BJ (cell line): ENCODE results near the gene SUCLG1. TPM values are rescaled to one million over a fixed set of nuclear protein-coding genes. Genes with fewer than 3 reads are reported as not detected.

ENCODE experiments used
- CTCF ChIA-PET: fragments of 350-600 bp; formaldehyde crosslinking; extraction: SDS; loops from one replicate; lab custom pipeline; 2021; ENCODE audit warnings: antibody characterized with exemption, inconsistent platforms; lab: Yijun Ruan, JAX
- POLR2A ChIA-PET: fragments of 300-600 bp; sonication (Branson Sonifier 250); formaldehyde crosslinking; extraction: SDS; loops from one replicate; lab custom pipeline; 2021; ENCODE audit warnings: antibody characterized with exemption; lab: Charles Lee
- DNase-seq: peaks from one replicate; pipeline ENCODE4 v3.0.0-alpha.2; 2011; ENCODE audit warnings: low read depth
- H3K27me3 ChIP-seq: 2 replicates; pipeline ENCODE4 v1.6.0; 2011; ENCODE audit warnings: low read length; ENCODE audit not compliant: control insufficient read depth, insufficient read depth
- H3K36me3 ChIP-seq: 2 replicates; pipeline ENCODE4 v1.5.1; 2011; ENCODE audit warnings: low read length; ENCODE audit not compliant: control insufficient read depth, insufficient read depth
- H3K4me3 ChIP-seq: 2 replicates; pipeline ENCODE4 v1.5.1; 2011; ENCODE audit warnings: low read depth, mild to moderate bottlenecking, control low read depth, low read length
- polyA plus RNA-seq: library from polyadenylated mRNA; depleted of rRNA; stranded (reverse); fragments of >200 nt; gene quantifications from 2 replicates; pipeline ENCODE4 v1.2.3, GENCODE V29; 2011
- TF ChIP-seq, protein P1 (sequence below): IDR thresholded peaks from 2 replicates; pipeline ENCODE4 v1.5.1; 2011; ENCODE audit warnings: low read depth, mild to moderate bottlenecking, control low read depth, inconsistent platforms, low read length, moderate library complexity; ENCODE audit not compliant: insufficient read depth

SUCLG1 gene
- polyA plus RNA-seq, 1 experiment: 34.3 TPM

DNA sequence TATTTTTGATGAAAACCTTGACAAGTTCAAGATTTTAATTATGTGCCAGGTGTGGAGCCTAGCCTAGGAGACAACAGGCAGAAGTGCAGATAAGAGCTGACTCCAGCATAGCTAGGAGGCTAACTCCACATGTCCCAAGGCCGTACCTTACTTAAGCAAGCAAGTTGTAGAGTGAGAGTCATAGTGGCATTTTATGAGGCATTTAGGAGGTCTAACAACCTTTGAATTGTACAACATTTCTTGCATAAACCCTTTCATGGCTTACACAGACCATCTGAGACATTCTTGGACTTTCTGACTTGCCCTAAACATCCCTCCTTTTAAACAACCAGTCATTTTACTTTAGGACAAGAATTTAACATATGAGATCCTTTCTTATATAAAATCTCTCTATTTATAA lies 8.3 kb upstream of the SUCLG1 start:
- TF ChIP-seq, protein P1, sequence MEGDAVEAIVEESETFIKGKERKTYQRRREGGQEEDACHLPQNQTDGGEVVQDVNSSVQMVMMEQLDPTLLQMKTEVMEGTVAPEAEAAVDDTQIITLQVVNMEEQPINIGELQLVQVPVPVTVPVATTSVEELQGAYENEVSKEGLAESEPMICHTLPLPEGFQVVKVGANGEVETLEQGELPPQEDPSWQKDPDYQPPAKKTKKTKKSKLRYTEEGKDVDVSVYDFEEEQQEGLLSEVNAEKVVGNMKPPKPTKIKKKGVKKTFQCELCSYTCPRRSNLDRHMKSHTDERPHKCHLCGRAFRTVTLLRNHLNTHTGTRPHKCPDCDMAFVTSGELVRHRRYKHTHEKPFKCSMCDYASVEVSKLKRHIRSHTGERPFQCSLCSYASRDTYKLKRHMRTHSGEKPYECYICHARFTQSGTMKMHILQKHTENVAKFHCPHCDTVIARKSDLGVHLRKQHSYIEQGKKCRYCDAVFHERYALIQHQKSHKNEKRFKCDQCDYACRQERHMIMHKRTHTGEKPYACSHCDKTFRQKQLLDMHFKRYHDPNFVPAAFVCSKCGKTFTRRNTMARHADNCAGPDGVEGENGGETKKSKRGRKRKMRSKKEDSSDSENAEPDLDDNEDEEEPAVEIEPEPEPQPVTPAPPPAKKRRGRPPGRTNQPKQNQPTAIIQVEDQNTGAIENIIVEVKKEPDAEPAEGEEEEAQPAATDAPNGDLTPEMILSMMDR: no peak
- DNase-seq: no peak
- CTCF ChIA-PET: interaction anchor here (1.2 kb wide), 1 partner anchor 30 kb away, joined by 3 read pairs; no protein-coding TSS in a partner anchor
- no peak overlapping the region for H3K4me3 ChIP-seq
- POLR2A ChIA-PET: no interaction called here
- no peaks in the 10 kb centered on the region for H3K36me3 ChIP-seq
- no peaks in the 10 kb centered on the region for H3K27me3 ChIP-seq

DNA sequence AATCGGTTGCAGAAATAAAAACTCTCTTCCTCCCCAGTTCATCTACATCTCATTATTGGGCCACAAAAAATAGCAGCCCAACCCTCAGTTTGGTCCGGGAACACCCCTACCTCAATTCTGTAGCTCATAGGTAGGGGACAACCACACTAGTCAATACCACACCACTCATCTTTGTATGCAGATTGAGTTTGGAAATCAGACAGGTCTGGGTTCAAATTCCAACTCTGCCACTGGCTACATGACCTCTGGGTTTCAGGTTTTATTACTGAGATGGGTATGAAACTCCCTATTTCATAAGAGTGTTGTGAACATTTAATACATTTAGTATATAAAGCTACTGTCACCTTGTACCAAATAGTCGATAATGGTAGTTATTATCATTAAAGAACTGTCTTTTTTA lies 2.2 kb upstream of the SUCLG1 start:
- H3K4me3 ChIP-seq: no peak overlapping the region
- H3K27me3 ChIP-seq: no peaks in the 10 kb centered on the region
- TF ChIP-seq, protein P1: no peak
- CTCF ChIA-PET: interaction anchor here (1.2 kb wide), 1 partner anchor 14 kb away, joined by 3 read pairs; no protein-coding TSS in a partner anchor
- POLR2A ChIA-PET: no interaction called here
- no peak for DNase-seq
- H3K36me3 ChIP-seq: no peaks in the 10 kb centered on the region

DNA sequence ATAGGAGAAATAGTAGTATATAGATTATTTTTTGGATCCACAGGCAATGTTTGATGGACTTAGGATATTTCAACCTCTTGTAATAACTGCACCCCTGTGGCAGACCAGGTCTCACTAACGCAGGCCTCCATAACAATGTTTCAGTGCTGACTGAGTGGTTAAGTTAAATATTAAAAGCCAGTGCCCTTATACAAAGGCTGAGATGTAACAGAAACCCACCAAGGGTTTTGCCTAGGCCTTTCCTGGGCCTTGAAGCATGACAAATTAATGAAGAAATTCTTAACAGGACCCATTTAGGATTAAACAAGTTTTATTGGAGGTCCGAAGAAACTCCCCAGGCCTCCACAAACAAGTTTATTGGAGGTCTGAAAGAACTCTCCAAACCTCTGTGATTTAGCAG lies 1.6 kb upstream of the SUCLG1 start:
- ChIA-PET CTCF (interaction anchor here (1.2 kb wide), 1 partner anchor 15 kb away, joined by 3 read pairs; no protein-coding TSS in a partner anchor), POLR2A (no interaction called here)
- DNase-seq: no peak
- H3K4me3 ChIP-seq: no peak overlapping the region
- TF ChIP-seq, protein P1: no peak
- no peaks in the 10 kb centered on the region for H3K27me3 ChIP-seq
- H3K36me3 ChIP-seq: no peaks in the 10 kb centered on the region

DNA sequence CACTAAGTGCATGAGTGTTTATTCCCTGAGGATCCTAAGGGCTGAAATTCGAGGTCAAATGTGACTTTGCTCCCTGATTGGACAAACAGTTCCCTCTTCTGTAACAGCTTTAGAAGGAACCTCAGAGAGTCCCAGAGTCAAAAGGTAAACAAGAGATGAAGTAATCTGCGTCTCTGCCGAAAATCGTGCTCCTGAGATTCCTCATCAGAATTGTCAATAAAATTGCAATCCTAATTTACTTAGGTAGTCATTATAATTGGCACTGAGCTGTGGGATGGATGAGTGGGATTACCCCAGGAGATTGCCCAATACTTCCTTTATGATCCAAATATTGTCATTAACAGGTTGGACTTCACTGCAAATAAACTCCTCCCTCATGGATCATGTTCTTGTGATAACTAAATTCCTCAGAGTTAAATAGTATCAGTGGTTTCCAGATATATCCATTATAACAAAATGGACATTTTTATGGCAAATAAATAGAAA lies 907 bp upstream of the SUCLG1 start:
- Histone ChIP-seq H3K4me3 (peak overlapping the region; percentile 81), H3K27me3 (no peaks in the 10 kb centered on the region), H3K36me3 (no peaks in the 10 kb centered on the region)
- no peak for DNase-seq
- ChIA-PET CTCF (interaction anchor here (0.8 to 1.1 kb wide), 2 partner anchors 11 to 21 kb away, joined by 3 to 4 read pairs; no protein-coding TSS in a partner anchor), POLR2A (no interaction called here)
- TF ChIP-seq, protein P1: no peak

DNA sequence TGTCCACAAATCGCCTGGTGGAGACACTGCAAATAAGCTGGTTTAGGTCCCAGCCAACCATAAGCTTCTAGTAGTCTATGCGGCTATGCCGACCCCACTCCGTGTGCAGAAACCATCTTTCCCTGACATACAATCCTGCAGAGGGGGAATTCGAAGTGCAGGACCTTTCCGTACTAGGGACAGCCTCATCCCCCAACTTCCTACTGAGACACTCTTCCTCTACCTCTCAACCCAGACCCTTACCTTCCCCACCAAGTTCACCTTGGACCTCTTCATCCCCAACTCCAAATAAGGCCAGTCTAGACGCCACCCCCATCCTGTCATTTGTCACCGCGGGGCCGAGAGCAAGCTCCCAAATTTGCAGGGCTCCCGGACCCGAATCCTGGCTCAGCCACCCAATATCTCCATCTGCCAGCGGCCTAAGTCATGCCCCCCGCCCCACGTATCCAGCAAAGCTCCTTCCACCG lies 496 bp downstream of the SUCLG1 start:
- no peak for DNase-seq
- ChIA-PET POLR2A (no interaction called here), CTCF (interaction anchor here (0.9 kb wide), 1 partner anchor 23 kb away, joined by 3 read pairs; no protein-coding TSS in a partner anchor)
- Histone ChIP-seq H3K27me3 (no peaks in the 10 kb centered on the region), H3K36me3 (no peaks in the 10 kb centered on the region), H3K4me3 (peak overlapping the region; percentile 81)
- TF ChIP-seq, protein P1: no peak
